Upper lobe of left lung (tissue), 4 donors: Measurements from ENCODE around the gene CLK1.

Experiments
- CTCF ChIP-seq, 6 experiments: fragments of 450-650 bp in 4 of 6; fragments of 200-600 bp in 2 of 6; sonication (generic) in 2 of 6; IDR thresholded peaks; one replicate each; pipeline ENCODE4 v1.5.1; 2016 to 2019; ENCODE audit warnings: antibody characterized with exemption in 6 of 6
- EP300 ChIP-seq, 4 donors: sonication (generic); formaldehyde crosslinking; IDR thresholded peaks; one replicate each; pipeline ENCODE4 v1.5.1; 2017; ENCODE audit warnings: antibody characterized with exemption in 4 of 4, control low read depth in 2 of 4
- POLR2A ChIP-seq, 4 donors: fragments of 450-650 bp; IDR thresholded peaks; one replicate each; pipeline ENCODE4 v1.5.1; 2016 to 2017; ENCODE audit warnings: antibody characterized with exemption in 4 of 4, mild to moderate bottlenecking in 2 of 4
- POLR2AphosphoS5 ChIP-seq, 2 donors: sonication (generic); formaldehyde crosslinking; IDR thresholded peaks; one replicate each; pipeline ENCODE4 v1.5.1; 2017; ENCODE audit warnings: antibody characterized with exemption in 2 of 2

DNA sequence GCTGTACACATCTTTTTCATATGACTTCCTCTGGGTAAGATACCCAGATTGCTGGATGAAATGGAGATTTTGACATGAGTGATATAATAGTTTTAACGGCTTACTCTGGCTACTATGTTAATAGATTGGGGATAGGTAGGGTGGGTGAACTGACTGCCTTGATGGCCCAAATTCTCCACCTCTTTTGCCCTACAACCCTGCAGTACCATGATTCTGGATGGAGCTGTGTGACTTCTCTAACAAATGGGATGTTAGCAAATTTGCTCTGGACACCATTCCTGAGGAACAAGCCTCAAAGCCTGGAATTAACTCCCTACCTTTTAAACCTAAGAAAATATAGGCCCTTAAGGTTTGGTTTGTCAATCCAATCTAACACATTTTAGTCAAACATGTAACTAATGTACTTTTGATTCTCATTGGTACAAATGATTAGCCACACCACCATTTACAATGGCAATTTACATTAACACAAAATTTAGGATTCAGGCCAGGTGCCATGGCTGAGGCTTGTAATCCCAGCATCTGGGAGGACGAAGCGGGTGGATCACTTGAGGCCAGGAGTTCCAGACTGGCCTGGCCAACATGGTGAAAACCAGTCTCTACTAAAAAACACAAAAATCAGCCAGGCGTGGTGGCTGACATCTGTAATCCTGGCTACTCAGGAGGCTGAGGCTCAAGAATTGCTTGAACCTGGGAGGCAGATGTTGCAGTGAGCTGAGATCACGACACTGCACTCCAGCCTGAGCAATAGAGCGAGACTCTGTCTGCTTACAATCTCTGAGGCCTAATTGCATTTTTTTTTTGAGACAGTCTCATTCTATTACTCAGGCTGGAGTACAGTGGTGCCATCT, 12.8 kb downstream of the CLK1 start:
- no peak for TF ChIP-seq CTCF (IDR thresholded peaks at IDR 0.05)
- no peak for TF ChIP-seq POLR2A (IDR thresholded peaks at IDR 0.05)
- TF ChIP-seq POLR2AphosphoS5 (IDR thresholded peaks at IDR 0.05): no peak
- TF ChIP-seq EP300 (IDR thresholded peaks at IDR 0.05): no peak
